Stimulated activated CD4-positive, alpha-beta T cell treated with anti-CD3 and anti-CD28 coated beads, Interleukin-4, amount 100 ng/mL, for 4 hours (primary cell): ENCODE measurements around the gene ZBTB12.
"Not testable (repeated sequence)": the region's sequence is repeated elsewhere in the genome, so short reads cannot be mapped to it uniquely, and the experiment has no call there.

Experiments used
- DNase-seq, 2 experiments: peaks; one replicate each; pipeline ENCODE4 v3.0.0-alpha.2; 2020

The ZBTB12 gene

GRCh38 chr6:31920811-31921210 lies 18.9 kb upstream of the ZBTB12 start:
- no peak for DNase-seq

DNA sequence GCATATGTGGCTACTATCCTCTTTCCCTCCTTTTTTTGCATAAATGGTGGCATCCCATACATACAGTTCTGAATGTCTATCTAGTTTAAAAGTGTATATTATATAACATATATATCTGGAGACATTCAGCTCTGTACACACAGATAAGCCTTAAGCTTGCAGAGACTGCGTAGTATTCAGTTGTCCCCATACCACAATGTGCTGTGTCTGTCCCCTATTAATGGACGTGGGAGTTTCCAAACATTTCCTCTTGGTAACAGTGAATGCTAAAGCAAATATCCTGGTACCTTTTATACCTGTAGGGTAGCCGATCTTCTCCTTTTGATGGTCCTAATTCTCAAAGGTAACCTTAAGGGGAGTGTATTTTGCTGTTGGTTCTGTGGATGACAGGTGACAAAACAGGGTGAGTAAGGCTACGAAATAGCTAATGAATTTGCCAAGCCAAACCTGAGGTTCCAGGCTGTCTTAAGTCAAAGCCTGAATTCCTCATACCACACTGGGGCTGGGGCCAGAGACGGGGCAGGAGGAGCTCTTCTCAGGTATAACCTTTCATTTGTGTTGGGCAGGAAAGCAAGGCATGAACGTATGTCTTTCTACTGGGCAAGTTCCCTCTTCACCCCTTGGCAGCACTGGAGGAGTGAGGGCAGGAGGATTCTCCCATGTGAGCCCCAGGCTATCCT lies 17.9 kb upstream of the ZBTB12 start:
- DNase-seq = no peak

- DNase-seq = no peak
Measured at GRCh38 chr6:31918069-31918720, 16.3 kb upstream of the ZBTB12 start.

DNA sequence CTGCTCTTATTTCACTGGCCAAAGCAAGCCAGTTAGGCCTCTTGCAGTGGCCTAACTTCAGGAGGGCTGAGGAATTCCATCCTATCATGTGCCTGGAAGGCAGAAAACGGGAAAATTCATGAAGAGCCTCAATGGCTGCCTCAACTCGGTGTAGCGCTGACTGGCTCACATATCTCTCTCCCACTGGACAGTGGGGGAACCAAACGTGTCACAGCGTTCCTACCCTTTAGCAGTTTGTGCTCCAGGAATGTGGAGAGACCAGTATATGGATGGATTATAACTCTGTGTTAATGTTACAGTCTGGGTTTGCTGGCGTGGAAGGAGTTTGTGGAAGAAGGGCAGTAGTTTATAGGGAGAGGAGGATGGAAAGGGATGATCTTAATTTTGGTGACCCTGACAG lies 13.9 kb upstream of the ZBTB12 start:
- DNase-seq = no peak

DNA sequence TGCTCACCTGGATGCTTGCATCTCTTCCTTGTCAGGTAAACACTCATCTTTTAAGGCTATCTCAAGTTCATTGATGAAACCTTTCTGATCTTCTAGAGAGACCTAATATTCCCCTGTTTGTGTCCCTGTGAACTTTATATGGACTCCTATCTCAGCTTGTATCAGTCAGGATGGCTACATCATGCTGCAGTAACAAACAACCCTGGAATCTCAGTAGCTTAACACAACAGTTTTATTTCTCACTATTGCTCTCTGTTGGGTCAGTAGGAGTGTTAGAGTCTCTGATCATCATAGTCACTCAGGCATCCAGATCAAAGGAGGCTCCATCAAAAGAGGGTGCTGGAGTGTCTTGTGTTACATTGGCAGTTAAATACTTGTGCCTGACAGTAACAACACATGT lies 13.5 kb upstream of the ZBTB12 start:
- DNase-seq = no peak

- no peak for DNase-seq
Measured at GRCh38 chr6:31911826-31912585, 10.1 kb upstream of the ZBTB12 start.

GRCh38 chr6:31909298-31909697 lies 7.4 kb upstream of the ZBTB12 start:
- DNase-seq = not testable (repeated sequence)

- no peak for DNase-seq
Measured at GRCh38 chr6:31908791-31909190, 6.9 kb upstream of the ZBTB12 start.

DNA sequence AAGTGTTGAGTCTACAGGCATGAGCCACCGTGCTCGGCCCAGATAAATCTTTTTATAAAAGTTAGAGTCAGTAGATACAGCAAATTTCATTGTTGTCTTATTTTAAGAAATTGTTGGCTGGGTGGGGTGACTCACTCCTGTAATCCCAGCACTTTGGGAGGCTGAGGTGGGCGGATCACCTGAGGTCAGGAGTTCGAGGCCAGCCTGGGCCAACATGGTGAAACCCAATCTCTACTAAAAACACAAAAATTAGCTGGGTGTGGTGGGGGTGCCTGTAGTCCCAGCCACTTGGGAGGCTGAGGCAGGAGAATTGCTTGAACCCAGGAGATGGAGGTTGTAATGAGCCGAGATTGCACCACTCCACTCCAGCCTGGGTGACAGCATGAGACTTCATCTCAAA lies 6.4 kb upstream of the ZBTB12 start:
- DNase-seq = not testable (repeated sequence)

- DNase-seq = no peak
Measured at GRCh38 chr6:31907158-31907813, 5.4 kb upstream of the ZBTB12 start.

DNA sequence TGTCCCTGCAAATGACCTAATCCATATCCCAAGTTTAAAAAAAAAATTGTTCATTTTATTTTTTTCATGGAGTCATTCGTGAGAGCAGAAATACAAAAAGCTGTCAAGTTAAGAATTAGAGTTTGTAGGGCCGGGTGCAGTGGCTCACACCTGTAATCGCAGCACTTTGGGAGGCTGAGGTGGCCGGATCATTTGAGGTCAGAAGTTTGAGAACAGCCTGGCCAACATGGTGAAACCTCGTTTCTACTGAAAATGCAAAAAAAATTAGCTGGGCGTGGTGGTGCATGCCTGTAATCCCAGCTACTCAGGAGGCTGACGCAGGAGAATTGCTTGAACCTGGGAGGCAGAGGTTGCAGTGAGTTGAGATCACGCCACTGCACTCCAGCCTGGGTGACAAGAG lies 4.8 kb upstream of the ZBTB12 start:
- not testable (repeated sequence) for DNase-seq

- DNase-seq = no peak
Measured at GRCh38 chr6:31906122-31906521, 4.2 kb upstream of the ZBTB12 start.

DNA sequence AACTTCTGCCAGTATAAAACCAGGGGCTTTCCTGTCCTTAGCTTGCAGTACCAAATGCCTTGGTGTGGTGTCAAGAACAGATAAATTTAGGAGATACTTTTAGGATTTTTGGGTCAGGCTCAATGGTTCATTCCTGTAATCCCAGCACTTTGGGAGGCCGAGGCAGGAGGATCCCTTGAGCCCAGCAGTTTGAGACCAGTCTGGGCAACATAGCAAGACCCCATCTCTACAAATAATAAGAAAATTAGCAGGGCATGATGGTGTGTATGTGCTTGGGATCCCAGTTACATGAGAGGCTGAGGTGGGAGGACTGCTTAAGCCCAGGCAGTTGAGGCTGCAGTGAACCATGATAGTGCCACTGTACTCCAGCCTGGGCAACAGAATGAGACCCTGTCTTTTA lies 3.2 kb upstream of the ZBTB12 start:
- no peak for DNase-seq

DNA sequence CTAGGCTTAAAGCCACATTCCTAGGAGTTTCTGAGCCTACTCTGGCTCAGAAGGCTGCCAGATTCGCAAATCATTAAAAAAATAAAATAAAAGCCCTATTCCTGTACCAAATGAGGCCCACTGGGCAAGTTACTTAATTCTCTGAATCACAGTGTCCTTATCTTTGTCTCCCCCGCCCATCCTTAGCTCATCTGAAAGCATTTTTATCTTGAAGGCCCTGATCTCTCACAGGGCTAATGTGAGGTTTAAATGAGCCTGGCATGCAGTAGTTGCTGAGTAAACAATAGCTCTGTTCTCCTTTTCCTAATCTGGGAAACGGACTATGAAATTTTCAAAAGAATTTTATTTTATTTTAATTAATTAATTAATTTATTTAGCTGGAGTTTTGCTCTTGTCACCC lies 2.1 kb upstream of the ZBTB12 start:
- no peak for DNase-seq

- peak; percentile 70 to 73 for DNase-seq
Measured at GRCh38 chr6:31901415-31901952, 402 bp downstream of the ZBTB12 start.

GRCh38 chr6:31900917-31901414 lies 920 bp downstream of the ZBTB12 start:
- no peak for DNase-seq

DNA sequence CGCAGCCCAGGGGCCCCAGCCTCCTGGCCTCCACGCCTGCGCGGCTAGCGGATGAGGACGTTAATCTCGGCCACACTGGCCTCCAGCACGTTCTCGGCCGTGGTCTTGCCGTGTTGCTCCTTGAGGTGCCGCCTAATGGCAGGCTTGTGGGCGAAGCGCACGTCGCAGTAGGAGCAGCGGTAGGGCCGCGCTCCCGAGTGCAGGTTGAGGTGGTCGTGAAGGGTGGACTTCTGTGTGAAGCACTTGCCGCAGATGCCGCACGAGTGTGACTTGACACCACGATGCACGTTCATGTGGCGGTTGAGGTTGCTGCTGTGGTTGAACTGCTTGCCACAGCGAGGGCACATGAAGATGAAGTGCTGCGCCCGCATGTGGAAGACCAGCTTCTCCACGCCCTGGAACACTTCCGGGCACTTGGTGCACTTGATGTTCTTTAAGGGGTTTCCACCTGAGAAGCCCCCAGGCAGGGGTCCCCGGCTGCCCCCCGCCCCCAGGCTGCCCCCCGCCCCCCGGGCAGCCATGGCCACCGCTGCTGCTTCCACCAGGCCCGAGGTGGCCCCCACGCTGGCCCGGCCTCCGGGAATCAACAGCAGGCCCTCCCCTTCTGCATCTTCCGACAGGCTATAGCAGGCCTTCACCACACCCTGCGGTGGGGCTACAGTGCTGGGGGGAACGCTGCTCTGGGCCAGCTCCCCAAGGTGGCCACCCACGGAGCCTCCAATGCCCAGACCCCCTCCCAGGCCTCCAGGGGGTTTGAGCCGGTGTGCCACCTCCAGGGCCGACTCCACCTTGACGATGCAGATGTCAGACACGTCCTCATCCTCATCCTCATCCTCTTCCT lies 1.8 kb downstream of the ZBTB12 start:
- no peak for DNase-seq

- DNase-seq = no peak
Measured at GRCh38 chr6:31899215-31899614, 2.7 kb downstream of the ZBTB12 start.

DNA sequence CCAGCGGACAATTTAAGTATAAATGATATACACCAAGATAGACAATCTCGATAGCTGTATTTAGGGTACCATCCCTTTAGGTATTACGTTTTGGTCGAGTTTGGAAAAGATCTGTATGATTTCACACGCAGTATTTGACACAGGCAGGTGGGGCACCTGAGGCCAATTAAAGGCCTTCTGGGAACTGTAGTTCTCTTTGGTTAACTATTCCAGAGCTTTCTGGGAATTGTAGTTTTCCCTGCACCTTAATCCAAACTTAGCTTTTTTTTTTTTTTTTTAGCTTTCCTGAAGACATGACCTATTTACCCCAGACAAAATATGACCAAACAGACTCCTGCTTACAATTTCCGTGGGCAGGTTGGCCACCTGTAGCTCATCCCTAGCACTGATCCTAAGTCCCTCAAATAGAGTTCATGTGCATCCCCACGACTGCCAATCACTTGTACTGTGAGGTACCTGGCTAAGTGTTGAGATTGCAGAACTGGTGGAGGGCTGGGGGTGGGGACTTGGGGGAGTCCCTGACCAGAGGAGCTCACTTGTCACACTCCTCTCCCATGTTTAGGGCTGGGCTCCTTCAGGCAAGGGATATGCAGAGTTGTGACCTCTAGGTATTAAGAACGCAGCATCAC lies 3.4 kb downstream of the ZBTB12 start:
- DNase-seq = peak in 1 of 2 experiments; percentile 19

GRCh38 chr6:31897612-31898382 lies 4.1 kb downstream of the ZBTB12 start, which contains the start of gene EHMT2:
EHMT2 (minus strand) TSS chr6:31897698; CDS start chr6:31897677, 21 bp downstream.
- DNase-seq = peak; percentile 79 to 84
